Parathyroid adenoma (tissue), 2 donors: Measurements from ENCODE around the gene CNTNAP2.

ENCODE experiments used
- H2AFZ ChIP-seq: fragments of 300-600 bp; sonication (generic); one replicate; pipeline ENCODE4 v1.7.0; 2017; ENCODE audit warnings: antibody characterized with exemption, mild to moderate bottlenecking
- H3K27ac ChIP-seq: fragments of 300-600 bp; sonication (generic); one replicate; pipeline ENCODE4 v1.7.0; 2017
- H3K27me3 ChIP-seq: fragments of 300-600 bp; sonication (generic); one replicate; pipeline ENCODE4 v1.7.0; 2017; ENCODE audit warnings: low read length; ENCODE audit not compliant: control insufficient read depth, insufficient read depth
- H3K36me3 ChIP-seq: fragments of 300-600 bp; sonication (generic); one replicate; pipeline ENCODE4 v1.7.0; 2017; ENCODE audit warnings: low read length; ENCODE audit not compliant: control insufficient read depth, insufficient read depth
- H3K4me1 ChIP-seq: fragments of 300-600 bp; sonication (generic); one replicate; pipeline ENCODE4 v1.7.0; 2017; ENCODE audit warnings: control low read depth
- H3K4me2 ChIP-seq: fragments of 300-600 bp; sonication (generic); one replicate; pipeline ENCODE4 v1.7.0; 2017; ENCODE audit warnings: low read length
- H3K4me3 ChIP-seq: fragments of 300-600 bp; sonication (generic); one replicate; pipeline ENCODE4 v1.7.0; 2017; ENCODE audit warnings: low read depth, low read length
- H3K79me2 ChIP-seq: fragments of 300-600 bp; sonication (generic); one replicate; pipeline ENCODE4 v1.7.0; 2017; ENCODE audit warnings: control low read depth
- H3K9ac ChIP-seq: fragments of 300-600 bp; sonication (generic); one replicate; pipeline ENCODE4 v1.7.0; 2017; ENCODE audit warnings: mild to moderate bottlenecking
- H3K9me3 ChIP-seq: fragments of 300-600 bp; sonication (generic); one replicate; pipeline ENCODE4 v1.7.0; 2017; ENCODE audit warnings: low read length; ENCODE audit not compliant: control insufficient read depth
- TF ChIP-seq, protein P1 (sequence below): fragments of 300-600 bp; sonication (generic); IDR thresholded peaks from one replicate; pipeline ENCODE4 v1.7.0; 2017; ENCODE audit warnings: antibody characterized with exemption, mild to moderate bottlenecking
- donor health status: primary hyperparathyroidism.

Gene CNTNAP2

GRCh38 chr7:148241700-148242293 lies 2125.2 kb downstream of the CNTNAP2 start:
- no peak overlapping the region for H3K4me3 ChIP-seq

GRCh38 chr7:148242294-148242821 lies 2125.8 kb downstream of the CNTNAP2 start:
- no peaks in the 10 kb centered on the region for H3K4me1 ChIP-seq
- no peaks in the 10 kb centered on the region for H3K27me3 ChIP-seq
- no peak overlapping the region for H3K4me2 ChIP-seq
- H3K9ac ChIP-seq: no peak overlapping the region
- no peak overlapping the region for H2AFZ ChIP-seq
- H3K79me2 ChIP-seq: no peaks in the 10 kb centered on the region
- H3K36me3 ChIP-seq: no peaks in the 10 kb centered on the region
- no peak overlapping the region for H3K4me3 ChIP-seq
- H3K9me3 ChIP-seq: no peaks in the 10 kb centered on the region
- TF ChIP-seq, protein P1, sequence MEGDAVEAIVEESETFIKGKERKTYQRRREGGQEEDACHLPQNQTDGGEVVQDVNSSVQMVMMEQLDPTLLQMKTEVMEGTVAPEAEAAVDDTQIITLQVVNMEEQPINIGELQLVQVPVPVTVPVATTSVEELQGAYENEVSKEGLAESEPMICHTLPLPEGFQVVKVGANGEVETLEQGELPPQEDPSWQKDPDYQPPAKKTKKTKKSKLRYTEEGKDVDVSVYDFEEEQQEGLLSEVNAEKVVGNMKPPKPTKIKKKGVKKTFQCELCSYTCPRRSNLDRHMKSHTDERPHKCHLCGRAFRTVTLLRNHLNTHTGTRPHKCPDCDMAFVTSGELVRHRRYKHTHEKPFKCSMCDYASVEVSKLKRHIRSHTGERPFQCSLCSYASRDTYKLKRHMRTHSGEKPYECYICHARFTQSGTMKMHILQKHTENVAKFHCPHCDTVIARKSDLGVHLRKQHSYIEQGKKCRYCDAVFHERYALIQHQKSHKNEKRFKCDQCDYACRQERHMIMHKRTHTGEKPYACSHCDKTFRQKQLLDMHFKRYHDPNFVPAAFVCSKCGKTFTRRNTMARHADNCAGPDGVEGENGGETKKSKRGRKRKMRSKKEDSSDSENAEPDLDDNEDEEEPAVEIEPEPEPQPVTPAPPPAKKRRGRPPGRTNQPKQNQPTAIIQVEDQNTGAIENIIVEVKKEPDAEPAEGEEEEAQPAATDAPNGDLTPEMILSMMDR: peak; percentile 43
- no peak overlapping the region for H3K27ac ChIP-seq

More at GRCh38 chr7:148241700-148242293, 2125.2 kb downstream of the CNTNAP2 start:
- H3K4me1 ChIP-seq: no peaks in the 10 kb centered on the region
- H3K27ac ChIP-seq: no peak overlapping the region
- H3K79me2 ChIP-seq: no peaks in the 10 kb centered on the region
- TF ChIP-seq, protein P1: no peak
- H3K36me3 ChIP-seq: no peaks in the 10 kb centered on the region
- no peak overlapping the region for H3K4me2 ChIP-seq
- no peaks in the 10 kb centered on the region for H3K27me3 ChIP-seq
- H3K9ac ChIP-seq: no peak overlapping the region
- H3K9me3 ChIP-seq: no peaks in the 10 kb centered on the region
- H2AFZ ChIP-seq: no peak overlapping the region

DNA sequence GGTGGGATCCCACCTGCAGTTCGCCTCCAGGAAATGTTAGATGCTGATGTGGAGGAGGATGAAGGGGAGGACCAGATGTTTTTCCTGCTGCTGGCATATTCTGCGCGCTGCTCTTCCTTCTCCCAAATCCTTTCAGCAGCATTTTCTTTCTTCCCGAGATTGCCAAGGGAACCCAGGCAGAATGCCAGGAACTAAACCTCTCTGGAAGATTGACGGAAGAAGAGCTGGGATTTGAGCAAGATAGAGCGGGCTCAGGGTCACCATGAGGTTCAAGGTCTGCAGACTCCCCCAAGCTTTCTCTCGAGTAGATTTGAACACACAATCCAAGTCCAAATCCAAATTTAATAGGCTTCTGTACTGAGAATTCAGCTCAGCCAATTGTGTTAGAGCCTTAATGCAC lies 2128.8 kb downstream of the CNTNAP2 start:
- Histone ChIP-seq H3K27me3 (no peaks in the 10 kb centered on the region), H3K9ac (no peak overlapping the region), H3K4me3 (no peak overlapping the region)

GRCh38 chr7:148253629-148254028 lies 2137.0 kb downstream of the CNTNAP2 start:
- Histone ChIP-seq H3K27me3 (no peaks in the 10 kb centered on the region), H3K27ac (no peak overlapping the region), H3K4me1 (no peaks in the 10 kb centered on the region), H3K9me3 (no peaks in the 10 kb centered on the region), H3K79me2 (no peaks in the 10 kb centered on the region), H3K4me2 (no peak overlapping the region), H3K4me3 (no peak overlapping the region), H2AFZ (no peak overlapping the region), H3K9ac (no peak overlapping the region), H3K36me3 (no peaks in the 10 kb centered on the region)
- TF ChIP-seq, protein P1: no peak

More for the DNA sequence above, 2128.8 kb downstream of the CNTNAP2 start:
- H3K4me2 ChIP-seq: no peak overlapping the region
- no peak overlapping the region for H2AFZ ChIP-seq
- no peaks in the 10 kb centered on the region for H3K79me2 ChIP-seq
- no peaks in the 10 kb centered on the region for H3K36me3 ChIP-seq
- H3K27ac ChIP-seq: no peak overlapping the region
- no peaks in the 10 kb centered on the region for H3K9me3 ChIP-seq
- H3K4me1 ChIP-seq: no peaks in the 10 kb centered on the region
- TF ChIP-seq, protein P1: no peak

DNA sequence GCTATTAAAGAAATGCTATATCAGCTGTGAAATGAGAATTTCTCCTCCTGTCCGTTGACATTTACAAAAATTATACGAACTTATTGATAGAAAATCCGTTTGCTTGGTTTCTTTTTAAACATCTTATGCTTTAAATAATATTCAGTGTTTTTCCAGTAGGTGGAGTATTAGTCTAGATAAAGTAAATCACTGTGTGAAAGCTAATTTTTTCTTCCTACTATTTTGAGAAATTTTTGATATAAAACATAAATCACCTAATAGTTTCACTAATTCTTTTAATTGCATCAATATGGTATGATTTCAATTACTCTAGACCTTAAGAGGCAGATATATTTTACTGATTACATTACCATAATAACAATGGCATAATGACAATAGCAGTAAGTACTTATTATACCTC lies 2138.7 kb downstream of the CNTNAP2 start:
- Histone ChIP-seq H3K9ac (no peak overlapping the region), H3K27me3 (no peaks in the 10 kb centered on the region), H3K27ac (no peak overlapping the region), H3K9me3 (no peaks in the 10 kb centered on the region), H2AFZ (no peak overlapping the region), H3K79me2 (no peaks in the 10 kb centered on the region), H3K4me2 (no peak overlapping the region), H3K36me3 (no peaks in the 10 kb centered on the region), H3K4me1 (no peaks in the 10 kb centered on the region), H3K4me3 (no peak overlapping the region)
- TF ChIP-seq, protein P1: no peak
